ENCODE measurements around the gene ABCC5.

ABCC5 gene

GRCh38 chr3:183907911-183908331 lies 109.8 kb downstream of the ABCC5 start:
- no peak for TF ChIP-seq CTCF (conservative IDR thresholded peaks at IDR 0.05; ENCODE audit: low read depth)
- no peak overlapping the region for H3K27ac ChIP-seq
- POLR2A ChIA-PET (ENCODE audit: low non-redundant PET) = no interaction called here
- no peak for DNase-seq (ENCODE audit: low spot score)
- CTCF ChIA-PET = no interaction called here

- H3K27ac ChIP-seq = no peak overlapping the region
- CTCF ChIA-PET = no interaction called here
- POLR2A ChIA-PET (ENCODE audit: low non-redundant PET) = no interaction called here
These were observed 110.5 kb downstream of the ABCC5 start for GRCh38 chr3:183907176-183907575.

DNA sequence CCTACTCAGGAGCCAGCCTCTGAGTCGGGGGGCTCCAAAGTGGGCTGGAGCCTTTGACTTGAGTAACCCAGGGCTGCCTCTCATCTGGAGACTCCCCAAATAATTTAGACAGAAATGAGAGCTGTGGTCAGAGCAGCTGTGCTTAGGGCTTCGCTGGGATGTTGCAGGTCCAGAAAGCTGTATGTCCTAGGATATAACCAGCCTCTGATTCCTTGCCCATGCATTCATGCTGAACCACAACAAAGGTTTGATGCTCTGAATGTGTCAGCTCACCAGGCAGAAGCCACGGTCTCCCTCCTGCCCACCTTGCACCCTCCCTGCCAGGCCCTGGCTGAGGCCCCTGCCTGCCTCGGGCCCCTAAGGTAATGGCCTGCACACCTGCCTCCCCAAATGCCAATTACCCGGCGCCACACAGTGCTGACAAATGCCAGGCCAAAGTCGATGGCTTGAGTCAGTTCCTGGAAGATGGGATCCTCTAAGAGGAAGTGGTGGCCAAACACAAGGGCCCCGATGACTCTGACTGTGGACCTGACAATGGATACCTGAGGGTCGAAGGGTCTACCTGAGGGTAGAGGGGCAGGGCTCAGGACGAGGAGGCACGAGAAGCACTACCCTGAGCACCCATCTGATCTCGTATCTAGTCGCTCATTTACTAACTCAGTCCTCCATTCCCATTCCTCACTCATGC lies 111.3 kb downstream of the ABCC5 start:
- no peak for DNase-seq (ENCODE audit: low spot score)
- ChIA-PET CTCF (interaction anchor here (0.6 to 1.2 kb wide), 2 partner anchors 11 to 391 kb away, joined by 3 read pairs; no protein-coding TSS in a partner anchor), POLR2A (ENCODE audit: low non-redundant PET) (no interaction called here)
- TF ChIP-seq CTCF (conservative IDR thresholded peaks at IDR 0.05; ENCODE audit: low read depth) = no peak
- H3K27ac ChIP-seq = no peak overlapping the region

More at GRCh38 chr3:183907176-183907575, 110.5 kb downstream of the ABCC5 start:
- TF ChIP-seq CTCF (conservative IDR thresholded peaks at IDR 0.05; ENCODE audit: low read depth) = no peak
- no peak for DNase-seq (ENCODE audit: low spot score)

- TF ChIP-seq CTCF (conservative IDR thresholded peaks at IDR 0.05; ENCODE audit: low read depth) = no peak
- ChIA-PET POLR2A (ENCODE audit: low non-redundant PET) (no interaction called here), CTCF (interaction anchor here (0.7 to 1.2 kb wide), 4 partner anchors 9 to 340 kb away, joined by 3 to 5 read pairs (median 4); no protein-coding TSS in a partner anchor)
- no peak for DNase-seq (ENCODE audit: low spot score)
- H3K27ac ChIP-seq = no peak overlapping the region
These were observed 112.6 kb downstream of the ABCC5 start for GRCh38 chr3:183904833-183905780.

- no peak for TF ChIP-seq CTCF (conservative IDR thresholded peaks at IDR 0.05; ENCODE audit: low read depth)
- CTCF ChIA-PET = interaction anchor here (0.6 kb wide), 2 partner anchors 297 to 392 kb away, joined by 3 to 6 read pairs; no protein-coding TSS in a partner anchor
- POLR2A ChIA-PET (ENCODE audit: low non-redundant PET) = interaction anchor here (0.5 kb wide), 1 partner anchor 238 kb away, joined by 3 read pairs; no protein-coding TSS in a partner anchor
- no peak for DNase-seq (ENCODE audit: low spot score)
- H3K27ac ChIP-seq = no peak overlapping the region
These were observed 119.7 kb downstream of the ABCC5 start for GRCh38 chr3:183898028-183898431.

- CTCF ChIA-PET = interaction anchor here (0.6 to 0.7 kb wide), 4 partner anchors 120 to 392 kb away, joined by 3 to 5 read pairs (median 3); partner anchors contain the start of gene ABCC5
- POLR2A ChIA-PET (ENCODE audit: low non-redundant PET) = interaction anchor here (0.5 kb wide), 1 partner anchor 238 kb away, joined by 3 read pairs; no protein-coding TSS in a partner anchor
- no peak overlapping the region for H3K27ac ChIP-seq
These were observed 120.1 kb downstream of the ABCC5 start for GRCh38 chr3:183897606-183898005.

More at GRCh38 chr3:183897606-183898005, 120.1 kb downstream of the ABCC5 start:
- no peak for TF ChIP-seq CTCF (conservative IDR thresholded peaks at IDR 0.05; ENCODE audit: low read depth)
- no peak for DNase-seq (ENCODE audit: low spot score)

All from RWPE1 (cell line).